Kidney epithelial cell (primary cell): ENCODE results near the gene SYNJ2. TPM values are rescaled to one million over a fixed set of nuclear protein-coding genes. Genes with fewer than 3 reads are reported as not detected.

Experiments
- DNase-seq: peaks from one replicate; pipeline ENCODE4 v3.0.0-alpha.2; 2010; ENCODE audit warnings: low read depth
- H3K27me3 ChIP-seq: 2 replicates; pipeline ENCODE4 v1.6.0; 2011; ENCODE audit warnings: low read length; ENCODE audit not compliant: control insufficient read depth, insufficient read depth
- H3K36me3 ChIP-seq: 2 replicates; pipeline ENCODE4 v1.5.1; 2011; ENCODE audit warnings: low read length; ENCODE audit not compliant: control insufficient read depth, insufficient read depth
- H3K4me3 ChIP-seq: 2 replicates; pipeline ENCODE4 v1.5.1; 2011; ENCODE audit warnings: low read depth, mild to moderate bottlenecking, control low read depth, low read length
- CTCF ChIP-seq: IDR thresholded peaks from 2 replicates; pipeline ENCODE4 v1.5.1; 2011; ENCODE audit warnings: mild to moderate bottlenecking, moderate library complexity, low read length, control low read depth, inconsistent platforms; ENCODE audit not compliant: insufficient read depth, poor library complexity, severe bottlenecking
- total RNA-seq: library from RNA; depleted of rRNA; stranded (reverse); fragments of >200 nt; gene quantifications from 2 replicates; pipeline ENCODE4 v1.2.3, GENCODE V29; 2015

SYNJ2 gene
- total RNA-seq, 1 donor from 2014 or later: 14.3 TPM

- DNase-seq: no peak
- no peaks in the 10 kb centered on the region for H3K27me3 ChIP-seq
- no peaks in the 10 kb centered on the region for H3K36me3 ChIP-seq
These were observed 29.8 kb downstream of the SYNJ2 start for GRCh38 chr6:158011478-158011920.

GRCh38 chr6:158011980-158012566 lies 30.4 kb downstream of the SYNJ2 start:
- H3K4me3 ChIP-seq: no peak overlapping the region
- no peak for DNase-seq

More at GRCh38 chr6:158011478-158011920, 29.8 kb downstream of the SYNJ2 start:
- H3K4me3 ChIP-seq: no peak overlapping the region
- TF ChIP-seq CTCF: no peak

GRCh38 chr6:158013904-158014504 lies 32.3 kb downstream of the SYNJ2 start:
- DNase-seq: no peak
- Histone ChIP-seq H3K27me3 (no peaks in the 10 kb centered on the region), H3K36me3 (peaks cover 1% of the 10 kb centered on the region), H3K4me3 (no peak overlapping the region)
- TF ChIP-seq CTCF: no peak

More at GRCh38 chr6:158011980-158012566, 30.4 kb downstream of the SYNJ2 start:
- no peaks in the 10 kb centered on the region for H3K27me3 ChIP-seq
- TF ChIP-seq CTCF: no peak
- no peaks in the 10 kb centered on the region for H3K36me3 ChIP-seq

- peaks cover 1% of the 10 kb centered on the region for H3K36me3 ChIP-seq
- no peaks in the 10 kb centered on the region for H3K27me3 ChIP-seq
- no peak for TF ChIP-seq CTCF
- no peak overlapping the region for H3K4me3 ChIP-seq
- DNase-seq: no peak
These were observed 33.0 kb downstream of the SYNJ2 start for GRCh38 chr6:158014505-158015187.

- peaks cover 2% of the 10 kb centered on the region for H3K36me3 ChIP-seq
- no peak for DNase-seq
- TF ChIP-seq CTCF: no peak
- no peak overlapping the region for H3K4me3 ChIP-seq
- no peaks in the 10 kb centered on the region for H3K27me3 ChIP-seq
These were observed 33.5 kb downstream of the SYNJ2 start for GRCh38 chr6:158015188-158015506.
